Measurements from ENCODE around the gene MAST4. TPM values are rescaled to one million over a fixed set of nuclear protein-coding genes. Genes with fewer than 3 reads are reported as not detected.

Gene MAST4
- total and polyA plus RNA-seq, 2 of the 8 experiments (the other 6 are each of a cell fraction or from before 2014, with no cell fraction given), result 1.5 to 2.6 TPM

- FAIRE-seq, result no peak
- H3K36me3 ChIP-seq (ENCODE audit: control insufficient read depth in 2 of 4, insufficient read depth in 4 of 4, low read length in 3 of 4), result peaks cover 0 to 3% (median 0%) of the 10 kb centered on the region in 4 experiments; a peak in 1 of 8 replicates
- no peak for TF ChIP-seq PHF8 (conservative IDR thresholded peaks at IDR 0.05; ENCODE audit: low read depth, low read length)
- no peak for TF ChIP-seq BACH1 (IDR thresholded peaks at IDR 0.05; ENCODE audit: low read length)
- no peak for TF ChIP-seq KDM4A (IDR thresholded peaks at IDR 0.05; ENCODE audit: low read depth, low read length, severe bottlenecking)
- no peak for TF ChIP-seq RFX5 (IDR thresholded peaks at IDR 0.05; ENCODE audit: borderline replicate concordance, low read depth, low read length)
- no peak for TF ChIP-seq CEBPB (IDR thresholded peaks at IDR 0.05; ENCODE audit: low read depth, low read length)
- TF ChIP-seq, protein P1, sequence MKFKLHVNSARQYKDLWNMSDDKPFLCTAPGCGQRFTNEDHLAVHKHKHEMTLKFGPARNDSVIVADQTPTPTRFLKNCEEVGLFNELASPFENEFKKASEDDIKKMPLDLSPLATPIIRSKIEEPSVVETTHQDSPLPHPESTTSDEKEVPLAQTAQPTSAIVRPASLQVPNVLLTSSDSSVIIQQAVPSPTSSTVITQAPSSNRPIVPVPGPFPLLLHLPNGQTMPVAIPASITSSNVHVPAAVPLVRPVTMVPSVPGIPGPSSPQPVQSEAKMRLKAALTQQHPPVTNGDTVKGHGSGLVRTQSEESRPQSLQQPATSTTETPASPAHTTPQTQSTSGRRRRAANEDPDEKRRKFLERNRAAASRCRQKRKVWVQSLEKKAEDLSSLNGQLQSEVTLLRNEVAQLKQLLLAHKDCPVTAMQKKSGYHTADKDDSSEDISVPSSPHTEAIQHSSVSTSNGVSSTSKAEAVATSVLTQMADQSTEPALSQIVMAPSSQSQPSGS (IDR thresholded peaks at IDR 0.05; ENCODE audit: low read length), result no peak
- no peak for TF ChIP-seq TEAD4 (IDR thresholded peaks at IDR 0.05; ENCODE audit: low read depth, low read length)
Measured at GRCh38 chr5:67143549-67143948, 547.4 kb downstream of the MAST4 start.

More at GRCh38 chr5:67143549-67143948, 547.4 kb downstream of the MAST4 start:
- Histone ChIP-seq H3K4me2 (ENCODE audit: insufficient read depth in 1 of 2, low read depth in 2 of 2, low read length in 2 of 2) (no peak overlapping the region), H4K91ac (replicated peaks; ENCODE audit: insufficient read length, low read length) (no peak overlapping the region), H3K4me1 (replicated peaks in 1 of 4; ENCODE audit: control insufficient read depth in 3 of 4, insufficient read depth in 4 of 4, low read length in 3 of 4) (no peaks in the 10 kb centered on the region), H3K27me3 (replicated peaks in 1 of 4; ENCODE audit: control insufficient read depth in 3 of 4, extremely low read depth in 1 of 4, insufficient read depth in 3 of 4, low read length in 3 of 4) (no peaks in the 10 kb centered on the region), H3K4me3 (ENCODE audit: extremely low read depth in 1 of 4, insufficient read depth in 2 of 4, low read depth in 3 of 4, low read length in 4 of 4) (no peak overlapping the region), H2BK120ac (replicated peaks; ENCODE audit: low read depth, low read length) (no peak overlapping the region), H2AK5ac (ENCODE audit: low read depth, low read length) (no peak overlapping the region), H2BK15ac (ENCODE audit: low read length) (no peak overlapping the region), H3K9ac (replicated peaks in 1 of 4; ENCODE audit: extremely low read depth in 1 of 4, low read depth in 3 of 4, low read length in 3 of 4) (no peak overlapping the region), H4K8ac (ENCODE audit: extremely low read depth, insufficient read depth, low read length) (no peak overlapping the region), H3K23me2 (ENCODE audit: low read depth, low read length) (no peaks in the 10 kb centered on the region), H2AFZ (ENCODE audit: low read length) (no peak overlapping the region), H3K18ac (ENCODE audit: extremely low read depth, low read length) (no peak overlapping the region), H3K56ac (replicated peaks; ENCODE audit: insufficient read length, low read depth, low read length) (no peak overlapping the region), H2BK12ac (ENCODE audit: low read depth, low read length) (no peak overlapping the region), H4K5ac (ENCODE audit: insufficient read length, low read depth, low read length) (no peak overlapping the region), H3K23ac (ENCODE audit: insufficient read length) (no peak overlapping the region), H3K14ac (ENCODE audit: insufficient read length) (no peak overlapping the region), H2BK5ac (ENCODE audit: low read depth, low read length) (no peak overlapping the region), H3K79me2 (ENCODE audit: control insufficient read depth in 1 of 2, insufficient read depth in 2 of 2, low read length in 2 of 2) (no peaks in the 10 kb centered on the region), H3K27ac (ENCODE audit: low read depth, low read length) (no peak overlapping the region), H3K79me1 (ENCODE audit: low read depth, low read length) (no peaks in the 10 kb centered on the region), H3K4ac (replicated peaks; ENCODE audit: insufficient read length, low read depth, low read length) (no peak overlapping the region), H3K9me3 (ENCODE audit: insufficient read depth in 2 of 2, low read depth in 1 of 2, low read length in 1 of 2) (no peaks in the 10 kb centered on the region), H2BK20ac (ENCODE audit: low read length) (no peak overlapping the region), H4K20me1 (replicated peaks in 1 of 2; ENCODE audit: control insufficient read depth in 1 of 2, insufficient read depth in 2 of 2, low read length in 2 of 2) (no peaks in the 10 kb centered on the region)
- POLR2A ChIA-PET (ENCODE audit: partially characterized antibody), result interaction anchor here (0.7 kb wide), 1 partner anchor 272 kb away, joined by 3 read pairs; no protein-coding TSS in a partner anchor
- no peak for DNase-seq (ENCODE audit: low read depth in 1 of 2, low spot score in 2 of 2)
- 94% methylated on average over 2 of the region's 2 CpGs; no CpG with 5 or more reads in 1 of the 2 experiments for WGBS, 2 experiments (ENCODE audit: extremely low coverage in 1 of 2, insufficient coverage in 1 of 2, insufficient read length in 1 of 2, insufficient replicate concordance in 2 of 2, low coverage in 1 of 2, low lambda C conversion rate in 2 of 2, missing lambda C conversion rate in 1 of 2)
- CTCF ChIA-PET (ENCODE audit: partially characterized antibody), result interaction anchor here (1.6 kb wide), 1 partner anchor 66 kb away, joined by 3 read pairs; no protein-coding TSS in a partner anchor

Data from H1 (cell line).